ENCODE results near the gene AKAP12.

DNA sequence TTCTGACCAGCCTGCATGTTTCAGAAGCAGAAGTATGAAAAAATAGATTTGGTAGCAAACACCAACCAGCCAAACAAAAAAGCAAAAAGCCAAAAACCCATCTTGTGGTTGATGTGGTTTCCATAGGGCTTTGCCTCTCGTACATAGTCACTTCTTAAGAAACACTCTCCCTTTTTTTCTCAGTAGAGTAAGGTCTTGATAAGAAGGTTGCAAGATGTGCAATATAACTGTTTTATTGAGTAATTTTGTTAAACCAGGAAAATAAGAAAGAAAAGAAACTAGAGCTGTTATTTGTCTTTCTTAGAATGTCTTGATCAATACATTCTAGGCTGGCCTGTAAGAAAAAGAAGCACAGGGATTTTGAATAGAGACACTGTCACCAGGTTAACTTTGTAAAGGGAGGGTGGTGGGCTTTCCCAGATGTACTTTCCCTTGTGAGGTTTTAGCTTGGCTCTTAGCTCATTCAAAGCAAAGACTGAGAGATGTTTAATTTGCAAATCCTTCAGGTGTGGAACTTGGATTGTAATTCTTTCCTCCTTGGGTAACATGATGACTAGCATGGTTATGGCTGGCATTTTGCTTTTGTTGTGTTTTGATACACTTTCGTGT, 49.7 kb downstream of the AKAP12 start:
- TF ChIP-seq, protein P1, sequence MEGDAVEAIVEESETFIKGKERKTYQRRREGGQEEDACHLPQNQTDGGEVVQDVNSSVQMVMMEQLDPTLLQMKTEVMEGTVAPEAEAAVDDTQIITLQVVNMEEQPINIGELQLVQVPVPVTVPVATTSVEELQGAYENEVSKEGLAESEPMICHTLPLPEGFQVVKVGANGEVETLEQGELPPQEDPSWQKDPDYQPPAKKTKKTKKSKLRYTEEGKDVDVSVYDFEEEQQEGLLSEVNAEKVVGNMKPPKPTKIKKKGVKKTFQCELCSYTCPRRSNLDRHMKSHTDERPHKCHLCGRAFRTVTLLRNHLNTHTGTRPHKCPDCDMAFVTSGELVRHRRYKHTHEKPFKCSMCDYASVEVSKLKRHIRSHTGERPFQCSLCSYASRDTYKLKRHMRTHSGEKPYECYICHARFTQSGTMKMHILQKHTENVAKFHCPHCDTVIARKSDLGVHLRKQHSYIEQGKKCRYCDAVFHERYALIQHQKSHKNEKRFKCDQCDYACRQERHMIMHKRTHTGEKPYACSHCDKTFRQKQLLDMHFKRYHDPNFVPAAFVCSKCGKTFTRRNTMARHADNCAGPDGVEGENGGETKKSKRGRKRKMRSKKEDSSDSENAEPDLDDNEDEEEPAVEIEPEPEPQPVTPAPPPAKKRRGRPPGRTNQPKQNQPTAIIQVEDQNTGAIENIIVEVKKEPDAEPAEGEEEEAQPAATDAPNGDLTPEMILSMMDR (conservative IDR thresholded peaks at IDR 0.05; ENCODE audit: low read length) = no peak
- TF ChIP-seq EZH2phosphoT487 (IDR thresholded peaks at IDR 0.05; ENCODE audit: borderline replicate concordance) = no peak

All from Loucy (cell line).